ENCODE data around the gene POLN. TPM values are rescaled to one million over a fixed set of nuclear protein-coding genes. Genes with fewer than 3 reads are reported as not detected.

Gene POLN
- total and polyA plus RNA-seq, 2 experiments from 2014 or later = 1.8 to 4.0 TPM

- ATAC-seq (no peak), DNase-seq (ENCODE audit: low spot score) (no peak)
- Histone ChIP-seq H4K20me1 (replicated peaks; ENCODE audit: insufficient read depth) (peaks cover 4% of the 10 kb centered on the region; the same call in 1 of the 2 replicates), H3K27ac (ENCODE audit: low read depth) (no peak overlapping the region), H3K4me1 (ENCODE audit: insufficient read depth) (no peaks in the 10 kb centered on the region), H3K27me3 (ENCODE audit: insufficient read depth) (no peaks in the 10 kb centered on the region), H3K4me2 (no peak overlapping the region), H3K79me2 (replicated peaks; ENCODE audit: insufficient read depth) (0 out of 2 replicates have a peak, but pooled peaks cover 5% of the 10 kb centered on the region), H3K36me3 (ENCODE audit: insufficient read depth) (peaks cover 15% of the 10 kb centered on the region; the same call in 1 of the 2 replicates), H3K4me3 (no peak overlapping the region), H3K9me2 (ENCODE audit: insufficient read depth) (no peaks in the 10 kb centered on the region), H3F3A (replicated peaks; ENCODE audit: low read depth) (no peaks in the 10 kb centered on the region), H2AFZ (no peak overlapping the region)
- no peaks in the 10 kb centered on the region for H3K9me3 Mint-ChIP-seq
- H3K27me3 Mint-ChIP-seq (ENCODE audit: insufficient read depth, low read depth, poor library complexity) = no peaks in the 10 kb centered on the region
- H3K4me3 Mint-ChIP-seq = no peak overlapping the region
- peaks cover 5% of the 10 kb centered on the region; the same call in 2 of the 3 replicates for H3K4me1 Mint-ChIP-seq
- H3K27ac Mint-ChIP-seq = no peak overlapping the region
- TF ChIP-seq JUNB (IDR thresholded peaks at IDR 0.05; ENCODE audit: unreplicated experiment) (no peak), NANOG (IDR thresholded peaks at IDR 0.05; ENCODE audit: borderline replicate concordance) (no peak), ZNF114 (CRISPR knock-in tag; IDR thresholded peaks at IDR 0.05) (no peak), CTCF (conservative IDR thresholded peaks at IDR 0.05; ENCODE audit: low read depth in 2 of 2) (no peak), STAT1 (IDR thresholded peaks at IDR 0.05; ENCODE audit: unreplicated experiment) (no peak), ETS1 (IDR thresholded peaks at IDR 0.05) (no peak), ZNF462 (CRISPR knock-in tag; IDR thresholded peaks at IDR 0.05) (no peak), EZH2 (IDR thresholded peaks at IDR 0.05; ENCODE audit: low read depth, unreplicated experiment) (no peak), EZH2phosphoT487 (IDR thresholded peaks at IDR 0.05; ENCODE audit: unreplicated experiment) (no peak), ZNF331 (CRISPR knock-in tag; IDR thresholded peaks at IDR 0.05; ENCODE audit: low read depth) (no peak), REST (IDR thresholded peaks at IDR 0.05; ENCODE audit: unreplicated experiment) (no peak), POLR2AphosphoS5 (IDR thresholded peaks at IDR 0.05; ENCODE audit: low read depth) (no peak), CREB1 (CRISPR knock-in tag; IDR thresholded peaks at IDR 0.05; ENCODE audit: low read depth) (no peak)
- H3K36me3 Mint-ChIP-seq (ENCODE audit: low read depth) = peaks cover 9% of the 10 kb centered on the region; the same call in 2 of the 3 replicates
Observed at GRCh38 chr4:2231082-2231481, 10.8 kb downstream of the POLN start.
